ENCODE measurements around the gene KIAA2012.

KIAA2012 gene

DNA sequence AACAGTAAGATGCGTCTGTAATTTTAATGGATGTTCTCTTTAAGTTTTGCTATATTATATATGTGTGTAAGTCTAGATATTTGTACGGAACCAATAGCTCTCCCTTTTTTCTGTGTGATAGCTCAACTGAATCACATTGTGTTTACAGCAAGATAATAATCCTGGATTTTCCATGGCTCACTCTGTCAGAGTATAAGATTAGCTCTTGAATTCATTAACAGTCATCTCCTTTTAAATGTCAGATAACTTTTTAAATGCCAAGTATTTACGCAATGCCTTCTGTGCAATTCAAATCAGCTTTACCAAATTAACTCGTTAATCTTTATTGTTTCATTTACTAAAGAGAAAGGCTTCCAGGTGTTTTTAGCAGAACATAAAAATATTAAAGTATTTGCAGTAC lies 76.9 kb downstream of the KIAA2012 start:
- POLR2A ChIA-PET = no interaction called here
- no peak for DNase-seq (ENCODE audit: extremely low spot score)
- CTCF ChIA-PET = interaction anchor here (1.2 kb wide), 2 partner anchors 40 to 47 kb away, joined by 3 read pairs; no protein-coding TSS in a partner anchor
- TF ChIP-seq, protein P1, sequence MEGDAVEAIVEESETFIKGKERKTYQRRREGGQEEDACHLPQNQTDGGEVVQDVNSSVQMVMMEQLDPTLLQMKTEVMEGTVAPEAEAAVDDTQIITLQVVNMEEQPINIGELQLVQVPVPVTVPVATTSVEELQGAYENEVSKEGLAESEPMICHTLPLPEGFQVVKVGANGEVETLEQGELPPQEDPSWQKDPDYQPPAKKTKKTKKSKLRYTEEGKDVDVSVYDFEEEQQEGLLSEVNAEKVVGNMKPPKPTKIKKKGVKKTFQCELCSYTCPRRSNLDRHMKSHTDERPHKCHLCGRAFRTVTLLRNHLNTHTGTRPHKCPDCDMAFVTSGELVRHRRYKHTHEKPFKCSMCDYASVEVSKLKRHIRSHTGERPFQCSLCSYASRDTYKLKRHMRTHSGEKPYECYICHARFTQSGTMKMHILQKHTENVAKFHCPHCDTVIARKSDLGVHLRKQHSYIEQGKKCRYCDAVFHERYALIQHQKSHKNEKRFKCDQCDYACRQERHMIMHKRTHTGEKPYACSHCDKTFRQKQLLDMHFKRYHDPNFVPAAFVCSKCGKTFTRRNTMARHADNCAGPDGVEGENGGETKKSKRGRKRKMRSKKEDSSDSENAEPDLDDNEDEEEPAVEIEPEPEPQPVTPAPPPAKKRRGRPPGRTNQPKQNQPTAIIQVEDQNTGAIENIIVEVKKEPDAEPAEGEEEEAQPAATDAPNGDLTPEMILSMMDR (IDR thresholded peaks at IDR 0.05; ENCODE audit: control extremely low read depth, extremely low read depth, low read depth, missing control alignments) = no peak

DNA sequence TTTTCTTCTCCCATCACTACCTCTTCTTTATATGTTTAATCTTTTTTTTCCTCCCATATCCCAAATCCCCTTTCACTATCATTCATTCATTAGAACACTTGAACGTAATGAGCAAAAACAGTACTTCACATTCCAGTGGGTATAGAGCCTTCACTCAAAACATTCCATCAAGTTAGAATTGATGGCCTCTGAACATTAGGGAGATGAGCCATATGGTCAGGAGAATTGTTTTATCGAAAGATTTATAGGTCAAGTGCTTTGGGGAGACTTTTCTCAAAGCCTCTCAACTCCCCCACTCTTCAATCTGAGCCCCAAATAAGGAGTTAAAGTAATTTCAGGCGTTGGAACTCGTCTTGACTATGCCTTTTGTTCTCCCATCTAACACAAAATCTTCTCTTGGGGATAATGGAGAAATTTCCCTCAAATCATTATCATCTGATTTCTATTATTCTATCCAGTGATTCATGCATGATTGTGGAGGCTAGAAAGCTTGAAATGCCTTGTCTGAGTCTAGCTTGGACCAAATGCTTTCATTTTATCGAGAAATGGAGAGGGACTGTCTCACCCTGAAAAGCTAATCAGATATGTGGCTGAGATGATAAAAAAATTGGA lies 79.2 kb downstream of the KIAA2012 start:
- TF ChIP-seq, protein P1 (IDR thresholded peaks at IDR 0.05; ENCODE audit: control extremely low read depth, extremely low read depth, low read depth, missing control alignments) = no peak
- POLR2A ChIA-PET = no interaction called here
- no peak for DNase-seq (ENCODE audit: extremely low spot score)
- CTCF ChIA-PET = no interaction called here

DNA sequence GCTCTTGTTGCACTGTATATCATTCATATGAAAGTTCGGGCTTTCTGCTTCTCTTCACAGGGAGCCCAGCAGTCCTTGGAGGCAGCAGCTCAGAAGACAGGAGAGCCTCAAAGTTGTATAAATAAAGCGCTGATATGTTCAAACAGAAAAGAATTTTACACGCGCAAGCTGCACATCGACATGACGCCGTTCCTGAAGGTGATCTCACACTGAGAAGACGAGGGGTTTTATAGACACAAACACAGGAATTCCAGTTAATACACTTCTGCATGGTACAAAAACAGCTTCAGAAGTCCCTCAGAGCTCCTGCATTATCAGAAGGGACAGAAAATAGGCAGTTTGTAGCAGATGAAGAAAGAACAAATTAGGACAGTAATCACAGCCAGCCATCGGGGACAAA lies 81.6 kb downstream of the KIAA2012 start:
- TF ChIP-seq, protein P1 (IDR thresholded peaks at IDR 0.05; ENCODE audit: control extremely low read depth, extremely low read depth, low read depth, missing control alignments) = no peak
- ChIA-PET CTCF (interaction anchor here (0.8 to 1.3 kb wide), 3 partner anchors 11 to 306 kb away, joined by 3 to 5 read pairs (median 3); no protein-coding TSS in a partner anchor), POLR2A (no interaction called here)
- DNase-seq (ENCODE audit: extremely low spot score) = no peak

DNA sequence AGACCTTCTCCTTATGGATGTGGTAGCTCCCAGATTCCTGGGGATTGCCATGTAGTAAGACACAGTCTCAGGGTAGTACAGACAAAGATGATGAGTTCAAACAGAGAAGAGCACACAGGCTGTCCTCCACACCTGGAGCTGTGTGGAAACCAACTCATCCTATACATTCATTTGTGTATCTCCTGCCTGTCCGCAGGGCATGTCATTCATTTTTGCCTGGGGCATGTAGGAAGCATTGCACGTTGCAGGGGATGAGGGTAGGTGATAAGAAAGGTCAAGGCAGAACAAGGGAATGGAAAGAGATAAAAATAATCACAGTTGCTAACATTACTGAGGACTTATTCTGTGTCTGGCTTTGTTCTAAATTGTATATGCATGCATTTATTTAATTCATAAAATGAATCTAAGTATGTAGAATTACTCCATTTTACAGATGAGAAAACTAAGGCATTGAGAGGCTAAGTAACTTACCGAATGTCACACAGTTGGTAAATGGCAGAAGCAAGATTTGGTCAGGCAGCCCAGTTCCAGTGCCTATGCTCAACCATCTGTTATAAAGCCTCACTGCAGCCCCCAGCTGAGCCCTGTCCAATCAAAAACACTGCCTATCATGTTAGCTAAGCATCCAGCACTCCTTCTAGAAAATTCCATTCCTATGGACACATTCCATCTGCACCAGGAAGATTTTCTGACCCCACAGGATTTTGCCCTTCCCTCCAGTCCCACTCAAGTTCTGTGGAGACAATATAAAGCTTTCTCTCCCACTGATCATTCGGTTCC lies 84.3 kb downstream of the KIAA2012 start:
- CTCF ChIA-PET = no interaction called here

DNA sequence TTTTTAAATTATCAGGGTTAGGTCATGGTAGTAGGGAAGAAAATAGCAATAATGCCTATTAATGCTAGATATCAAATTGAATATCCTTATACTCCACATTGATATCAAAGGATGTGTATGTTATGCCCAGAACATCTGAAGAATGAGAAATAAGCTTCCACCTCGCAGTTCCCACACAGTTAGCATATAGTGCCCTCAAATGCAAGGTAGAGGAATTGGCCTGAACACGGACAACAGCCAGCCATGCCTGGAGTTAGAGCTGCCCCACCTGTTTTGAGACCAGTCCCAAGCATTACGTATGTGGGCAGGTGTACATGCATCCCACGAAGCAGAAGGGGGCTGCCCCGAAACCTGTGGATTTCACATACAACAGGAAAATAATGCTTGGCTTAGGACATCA lies 85.7 kb downstream of the KIAA2012 start:
- DNase-seq (ENCODE audit: extremely low spot score) = no peak
- POLR2A ChIA-PET = no interaction called here
- CTCF ChIA-PET = no interaction called here
- TF ChIP-seq, protein P1 (IDR thresholded peaks at IDR 0.05; ENCODE audit: control extremely low read depth, extremely low read depth, low read depth, missing control alignments) = no peak

More for the DNA sequence above, 84.3 kb downstream of the KIAA2012 start:
- POLR2A ChIA-PET = no interaction called here
- TF ChIP-seq, protein P1 (IDR thresholded peaks at IDR 0.05; ENCODE audit: control extremely low read depth, extremely low read depth, low read depth, missing control alignments) = no peak
- no peak for DNase-seq (ENCODE audit: extremely low spot score)

DNA sequence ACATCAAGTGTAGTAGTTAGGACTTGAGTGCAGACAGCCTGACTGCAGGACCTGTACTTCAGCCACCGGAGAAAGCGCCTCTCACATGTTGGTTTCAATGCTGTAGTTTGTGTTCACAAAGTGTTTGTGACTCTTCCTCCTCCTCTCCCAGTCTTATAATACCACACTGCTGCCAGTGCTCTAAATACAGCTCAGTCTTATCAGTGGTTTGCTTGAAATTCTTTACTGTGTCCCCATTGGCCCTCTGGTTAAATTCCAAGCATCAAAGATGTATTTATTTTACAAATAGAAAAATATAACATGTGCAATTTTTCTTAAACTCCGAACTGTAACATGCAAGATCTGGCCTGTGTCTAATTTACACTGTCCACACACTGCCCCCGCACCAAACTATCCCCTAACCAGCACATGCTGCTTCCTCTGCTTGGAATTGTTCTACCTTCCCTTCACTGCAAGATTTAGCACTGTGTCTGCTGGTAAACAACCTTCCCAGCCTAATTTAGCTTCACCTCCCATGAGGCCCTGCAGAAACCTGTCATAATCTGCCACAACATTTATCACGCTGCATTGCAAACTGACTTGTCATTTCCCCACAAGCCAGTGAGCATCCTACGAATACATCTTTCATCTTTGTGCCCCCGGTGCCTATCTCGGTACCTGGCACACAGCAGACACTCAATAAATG lies 88.2 kb downstream of the KIAA2012 start:
- POLR2A ChIA-PET = no interaction called here
- DNase-seq (ENCODE audit: extremely low spot score) = no peak
- TF ChIP-seq, protein P1 (IDR thresholded peaks at IDR 0.05; ENCODE audit: control extremely low read depth, extremely low read depth, low read depth, missing control alignments) = no peak
- CTCF ChIA-PET = interaction anchor here (1.0 to 1.7 kb wide), 3 partner anchors 13 to 334 kb away, joined by 3 read pairs; no protein-coding TSS in a partner anchor
